ENCODE data around the gene SOAT2. TPM values are rescaled to one million over a fixed set of nuclear protein-coding genes. Genes with fewer than 3 reads are reported as not detected.

Gene SOAT2
- total RNA-seq, 6 experiments from 2014 or later: 0.62 to 3.4 (median 0.99) TPM

GRCh38 chr12:53060064-53060720 lies 43.1 kb upstream of the SOAT2 start:
- ATAC-seq (no peak), DNase-seq (peak in 1 of 3 donors; percentile 43)
- Histone ChIP-seq H3K4me1 (peaks cover 0 to 23% (median 14%) of the 10 kb centered on the region in 4 donors), H3K9me3 (no peaks in the 10 kb centered on the region), H3K4me3 (no peak overlapping the region), H3K27me3 (no peaks in the 10 kb centered on the region), H3K36me3 (peaks cover 0 to 75% (median 40%) of the 10 kb centered on the region in 4 donors), H3K27ac (peak overlapping the region in 1 of 3 donors; percentile 21)
- WGBS (ENCODE audit: insufficient coverage, low coverage, low lambda C conversion rate, missing lambda C conversion rate): no CpG with 5 or more reads among the region's 17 CpGs
- no peak for TF ChIP-seq POLR2A (IDR thresholded peaks at IDR 0.05)
- intact Hi-C loops (cut with DNase I): loop anchor here in 1 of 2 donors (5.0 to 10.0 kb wide), 3 partner anchors 37 to 135 kb away; partner anchors contain the start of gene IGFBP6

- WGBS (ENCODE audit: insufficient coverage, low coverage, low lambda C conversion rate, missing lambda C conversion rate): 23% methylated on average over 9 of the region's 18 CpGs
- no peaks in the 10 kb centered on the region for H3K27me3 ChIP-seq
- ATAC-seq (peak; percentile 1 to 21 (median 6)), DNase-seq (peak; percentile 61 to 76 (median 74))
- no peaks in the 10 kb centered on the region for H3K9me3 ChIP-seq
- peaks cover 0 to 73% (median 37%) of the 10 kb centered on the region in 4 donors for H3K36me3 ChIP-seq
- peaks cover 0 to 23% (median 14%) of the 10 kb centered on the region in 4 donors for H3K4me1 ChIP-seq
- H3K4me3 ChIP-seq: no peak overlapping the region
- TF ChIP-seq POLR2A (IDR thresholded peaks at IDR 0.05) (no peak), CTCF (IDR thresholded peaks at IDR 0.05) (no peak)
- H3K27ac ChIP-seq: peak overlapping the region; percentile 21 to 57 (median 43)
- intact Hi-C loops (cut with DNase I): loop anchor here in 1 of 2 donors (5.0 to 10.0 kb wide), 3 partner anchors 37 to 134 kb away; partner anchors contain the start of gene IGFBP6
Measured at GRCh38 chr12:53060721-53061276, 42.5 kb upstream of the SOAT2 start.

DNA sequence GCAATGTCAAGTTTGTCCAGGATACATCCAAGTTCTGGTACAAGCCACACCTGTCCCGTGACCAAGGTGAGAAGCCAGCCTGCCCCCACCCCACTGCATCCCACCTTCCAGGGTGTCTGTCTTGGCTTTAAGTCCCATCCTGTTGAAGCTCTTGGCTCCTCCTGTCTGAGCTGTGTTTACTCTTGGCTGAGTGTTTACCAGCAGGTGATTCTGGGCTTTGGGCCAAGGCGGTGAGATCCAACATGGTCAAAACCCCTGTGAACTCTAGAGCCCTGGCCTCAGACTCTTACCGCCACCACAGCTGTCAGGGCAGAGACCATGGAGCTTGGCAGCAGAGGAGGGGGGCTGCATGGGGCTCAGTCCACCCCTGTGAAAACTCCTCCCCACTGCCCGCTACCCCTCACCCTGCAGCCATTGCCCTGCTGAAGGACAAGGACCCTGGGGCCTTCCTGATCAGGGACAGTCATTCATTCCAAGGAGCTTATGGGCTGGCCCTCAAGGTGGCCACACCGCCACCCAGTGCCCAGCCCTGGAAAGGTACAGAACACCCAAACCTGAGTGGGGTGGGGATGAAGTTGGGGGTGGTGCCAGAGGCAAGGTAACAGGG lies 41.8 kb upstream of the SOAT2 start:
- peak in 2 of 4 donors; percentile 5 to 38 for TF ChIP-seq CTCF (IDR thresholded peaks at IDR 0.05)
- TF ChIP-seq POLR2A (IDR thresholded peaks at IDR 0.05): no peak
- Histone ChIP-seq H3K36me3 (peaks cover 0 to 70% (median 33%) of the 10 kb centered on the region in 4 donors), H3K27ac (peak overlapping the region; percentile 26 to 57 (median 43)), H3K9me3 (no peaks in the 10 kb centered on the region), H3K27me3 (no peaks in the 10 kb centered on the region), H3K4me3 (no peak overlapping the region), H3K4me1 (peaks cover 0 to 23% (median 14%) of the 10 kb centered on the region in 4 donors)
- peak; percentile 67 to 78 (median 74) for ATAC-seq
- intact Hi-C loops (cut with DNase I): loop anchor here in 1 of 2 donors (5.0 to 10.0 kb wide), 3 partner anchors 36 to 133 kb away; partner anchors contain the start of gene IGFBP6
- WGBS (ENCODE audit: insufficient coverage, low coverage, low lambda C conversion rate, missing lambda C conversion rate): 34% methylated on average over 4 of the region's 5 CpGs
- peak; percentile 90 to 95 (median 92) for DNase-seq

GRCh38 chr12:53062011-53062961 lies 41.0 kb upstream of the SOAT2 start:
- DNase-seq: peak in 1 of 3 donors; percentile 51
- Histone ChIP-seq H3K36me3 (peaks cover 0 to 62% (median 29%) of the 10 kb centered on the region in 4 donors), H3K9me3 (no peaks in the 10 kb centered on the region), H3K27me3 (no peaks in the 10 kb centered on the region), H3K27ac (peak overlapping the region in 2 of 3 donors; percentile 26 to 57), H3K4me1 (peaks cover 0 to 23% (median 14%) of the 10 kb centered on the region in 4 donors), H3K4me3 (no peak overlapping the region)
- ATAC-seq: no peak
- 49% methylated on average over 5 of the region's 20 CpGs for WGBS (ENCODE audit: insufficient coverage, low coverage, low lambda C conversion rate, missing lambda C conversion rate)
- intact Hi-C loops (cut with DNase I): loop anchor here in 1 of 2 donors (5.0 to 10.0 kb wide), 3 partner anchors 35 to 133 kb away; partner anchors contain the start of gene IGFBP6
- no peak for TF ChIP-seq CTCF (IDR thresholded peaks at IDR 0.05)
- TF ChIP-seq POLR2A (IDR thresholded peaks at IDR 0.05): no peak
